HepG2 (cell line): ENCODE measurements around the gene SERINC4. TPM values are rescaled to one million over a fixed set of nuclear protein-coding genes. Genes with fewer than 3 reads are reported as not detected.

Source experiments
- AKNA ChIP-seq: sonication (generic); formaldehyde crosslinking; IDR thresholded peaks from 2 replicates; pipeline ENCODE4 v1.4.0; 2020; ENCODE audit warnings: missing genetic modification reagents, borderline replicate concordance
- CCAR2 ChIP-seq: fragments of 200-400 bp; formaldehyde crosslinking; optimal IDR thresholded peaks from 2 replicates; pipeline ENCODE3; 2018; ENCODE audit warnings: low read depth, mild to moderate bottlenecking, low read length, moderate library complexity
- CSRNP2 ChIP-seq: sonication (generic); formaldehyde crosslinking; conservative IDR thresholded peaks from 2 replicates; pipeline ENCODE4 v1.8.0; 2022; ENCODE audit warnings: low read depth, missing genetic modification reagents
- FOXK1 ChIP-seq: sonication (generic); formaldehyde crosslinking; IDR thresholded peaks from 2 replicates; pipeline ENCODE4 v1.4.0; 2020; ENCODE audit warnings: low read depth, missing genetic modification reagents, borderline replicate concordance
- HCFC1 ChIP-seq: fragments of 150-350 bp; IDR thresholded peaks from 2 replicates; pipeline ENCODE4 v1.6.1; 2014; ENCODE audit warnings: low read depth, low read length
- HOXA3 ChIP-seq: sonication (generic); formaldehyde crosslinking; IDR thresholded peaks from 2 replicates; pipeline ENCODE4 v1.5.0; 2020; ENCODE audit warnings: missing genetic modification reagents
- HOXA7 ChIP-seq: sonication (generic); formaldehyde crosslinking; IDR thresholded peaks from 2 replicates; pipeline ENCODE4 v1.8.1; 2022; ENCODE audit warnings: mild to moderate bottlenecking, missing genetic modification reagents, moderate library complexity
- MLXIP ChIP-seq: sonication (generic); formaldehyde crosslinking; IDR thresholded peaks from 2 replicates; pipeline ENCODE4 v1.9.0; 2021; ENCODE audit warnings: missing genetic modification reagents, borderline replicate concordance
- MXD1 ChIP-seq: sonication (generic); formaldehyde crosslinking; IDR thresholded peaks from 2 replicates; pipeline ENCODE4 v1.4.0; 2020; ENCODE audit warnings: mild to moderate bottlenecking, missing genetic modification reagents
- RXRB ChIP-seq: IDR thresholded peaks from 2 replicates; pipeline ENCODE4 v1.6.1; 2016; ENCODE audit warnings: borderline replicate concordance, missing genetic modification reagents, missing compliant biosample characterization
- TAF15 ChIP-seq: fragments of 200-400 bp; formaldehyde crosslinking; IDR thresholded peaks from one replicate; pipeline ENCODE4 v1.6.1; 2018; ENCODE audit warnings: mild to moderate bottlenecking, low read depth, low read length; ENCODE audit not compliant: poor library complexity, severe bottlenecking
- TBX3 ChIP-seq: fragments of 450-650 bp; IDR thresholded peaks from 2 replicates; pipeline ENCODE4 v1.6.1; 2017; ENCODE audit warnings: antibody characterized with exemption, mild to moderate bottlenecking, inconsistent platforms, borderline replicate concordance
- TERF1 ChIP-seq: sonication (generic); formaldehyde crosslinking; IDR thresholded peaks from 2 replicates; pipeline ENCODE4 v1.8.0; 2022; ENCODE audit warnings: mild to moderate bottlenecking, missing genetic modification reagents, moderate library complexity
- ZBTB21 ChIP-seq: sonication (generic); formaldehyde crosslinking; IDR thresholded peaks from 2 replicates; pipeline ENCODE4 v1.4.0; 2020; ENCODE audit warnings: missing genetic modification reagents
- ZNF292 ChIP-seq: sonication (generic); formaldehyde crosslinking; IDR thresholded peaks from 2 replicates; pipeline ENCODE4 v1.8.1; 2022; ENCODE audit warnings: mild to moderate bottlenecking, low read depth, missing genetic modification reagents, borderline replicate concordance
- ZNF317 ChIP-seq: sonication (generic); formaldehyde crosslinking; IDR thresholded peaks from 2 replicates; pipeline ENCODE4 v1.5.0; 2020; ENCODE audit warnings: mild to moderate bottlenecking, missing genetic modification reagents
- polyA plus RNA-seq, 8 experiments: library from polyadenylated mRNA; depleted of rRNA in 3 of 8; stranded (reverse) in 7 of 8; unstranded in 1 of 8; fragments of >200 nt; fragmentation: Illumina TruSeq in 4 of 8; extraction: Trizol in 4 of 8; gene quantifications; 2 replicates each; pipeline versions ENCODE4 v1.2.1 to v1.2.3, GENCODE V29; 2011 to 2016; ENCODE audit warnings: low read depth in 4 of 8, missing spikeins in 1 of 8, mixed read lengths in 1 of 8; ENCODE audit not compliant: insufficient read depth in 1 of 8
- total RNA-seq, 5 experiments: library from RNA; depleted of rRNA; stranded (reverse); fragments of >200 nt; fragmentation: Illumina TruSeq; extraction: Trizol; gene quantifications; 2 replicates each; pipeline ENCODE4 v1.2.3, GENCODE V29; 2016; ENCODE audit warnings: low read depth in 1 of 5

Gene SERINC4
- total and polyA plus RNA-seq, 2 of the 13 experiments (the other 11 are each of a cell fraction or from before 2014, with no cell fraction given), result not detected

GRCh38 chr15:43824302-43825246 is 24.6 kb upstream of the SERINC4 start, which contains the start of gene MFAP1 (continued):
- TF ChIP-seq TAF15 (no peak), FOXK1 (CRISPR knock-in tag) (peak; percentile 76), ZBTB21 (CRISPR knock-in tag) (peak; percentile 52; the same call in 1 of the 2 replicates), TBX3 (no peak), CCAR2 (no peak), RXRB (CRISPR knock-in tag) (peak; percentile 45; the same call in 1 of the 2 replicates), HCFC1 (0 out of 2 replicates have a peak, but pooled peaks have one; percentile 21), MXD1 (CRISPR knock-in tag) (no peak), AKNA (no peak), ZNF292 (CRISPR knock-in tag) (0 out of 2 replicates have a peak, but pooled peaks have one; percentile 48), MLXIP (CRISPR knock-in tag) (no peak; the same call in 1 of the 2 replicates), CSRNP2 (no peak), ZNF317 (peak; percentile 59; the same call in 1 of the 2 replicates), TERF1 (no peak), HOXA7 (CRISPR knock-in tag) (no peak), HOXA3 (peak; percentile 91)
